D721Med (cell line): ENCODE results near the gene MMP13.

Experiments used
- DNase-seq: peaks from one replicate; pipeline ENCODE4 v3.0.0; 2011; ENCODE audit warnings: low spot score; ENCODE audit not compliant: insufficient read length
- FAIRE-seq: peaks from 2 replicates; lab custom pipeline; 2011; peaks lifted over from hg19 to GRCh38; lab: Jason Lieb, UNC
- CTCF ChIP-seq: IDR thresholded peaks from 2 replicates; pipeline ENCODE4 v1.5.1; 2012; ENCODE audit warnings: mild to moderate bottlenecking, control low read depth; ENCODE audit not compliant: insufficient read depth; ENCODE audit errors: missing control alignments

MMP13 gene

GRCh38 chr11:102967497-102967896, 12.0 kb upstream of the MMP13 start:
- FAIRE-seq (no peak), DNase-seq (no peak)

GRCh38 chr11:102966011-102966410, 10.5 kb upstream of the MMP13 start:
- FAIRE-seq (no peak), DNase-seq (no peak)
- TF ChIP-seq CTCF: no peak

More at GRCh38 chr11:102967497-102967896, 12.0 kb upstream of the MMP13 start:
- TF ChIP-seq CTCF: no peak

- DNase-seq (no peak), FAIRE-seq (no peak)
- TF ChIP-seq CTCF: no peak
Observed at GRCh38 chr11:102964867-102965266, 9.3 kb upstream of the MMP13 start.

GRCh38 chr11:102957953-102958352, 2.4 kb upstream of the MMP13 start:
- no peak for FAIRE-seq
- no peak for TF ChIP-seq CTCF
- DNase-seq: no peak

GRCh38 chr11:102950622-102951081, 4.9 kb downstream of the MMP13 start:
- FAIRE-seq (no peak), DNase-seq (no peak)
- no peak for TF ChIP-seq CTCF

- no peak for DNase-seq
- FAIRE-seq: no peak
Observed at GRCh38 chr11:102946237-102946636, 9.3 kb downstream of the MMP13 start.

More at GRCh38 chr11:102946237-102946636, 9.3 kb downstream of the MMP13 start:
- TF ChIP-seq CTCF: no peak
